Lower leg skin (tissue), 3 donors: ENCODE measurements around the gene GPR26.

ENCODE experiments used
- CTCF ChIP-seq, 3 donors: fragments of 450-650 bp; IDR thresholded peaks; one replicate each; pipeline ENCODE4 v1.5.1; 2016; ENCODE audit warnings: antibody characterized with exemption in 3 of 3, mild to moderate bottlenecking in 3 of 3, moderate library complexity in 2 of 3
- POLR2A ChIP-seq, 2 donors: fragments of 450-650 bp; IDR thresholded peaks; one replicate each; pipeline ENCODE4 v1.6.1; 2016 to 2017; ENCODE audit warnings: antibody characterized with exemption in 2 of 2, mild to moderate bottlenecking in 1 of 2, moderate library complexity in 1 of 2

DNA sequence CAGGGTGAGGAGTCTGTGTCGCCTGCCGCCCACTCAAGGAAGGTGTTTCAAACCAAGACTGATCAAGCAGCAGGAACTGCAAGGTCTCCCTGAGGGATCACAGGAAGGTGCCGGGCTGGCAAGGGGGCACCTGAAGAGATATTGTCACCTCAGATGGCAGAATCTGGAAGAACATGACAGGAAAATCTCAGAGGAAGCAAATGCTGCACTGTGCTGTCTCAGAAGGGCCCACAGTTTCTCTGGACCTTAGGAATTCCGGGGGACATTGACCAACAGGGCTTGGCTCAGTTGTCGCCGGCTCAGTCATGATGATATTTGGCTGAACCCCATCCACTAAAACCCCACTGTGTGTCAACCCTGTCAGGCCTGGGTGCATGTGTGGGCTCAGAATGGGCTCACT, 31.9 kb upstream of the GPR26 start:
- no peak for TF ChIP-seq POLR2A (IDR thresholded peaks at IDR 0.05)
- TF ChIP-seq CTCF (IDR thresholded peaks at IDR 0.05) = no peak
